Measurements from ENCODE around the gene BCLAF1.
A peak's percentile ranks its signal among the peaks of the same experiment; 100 is the strongest.
"Not testable (repeated sequence)": the region's sequence is repeated elsewhere in the genome, so short reads cannot be mapped to it uniquely, and the experiment has no call there.

Gene BCLAF1

DNA sequence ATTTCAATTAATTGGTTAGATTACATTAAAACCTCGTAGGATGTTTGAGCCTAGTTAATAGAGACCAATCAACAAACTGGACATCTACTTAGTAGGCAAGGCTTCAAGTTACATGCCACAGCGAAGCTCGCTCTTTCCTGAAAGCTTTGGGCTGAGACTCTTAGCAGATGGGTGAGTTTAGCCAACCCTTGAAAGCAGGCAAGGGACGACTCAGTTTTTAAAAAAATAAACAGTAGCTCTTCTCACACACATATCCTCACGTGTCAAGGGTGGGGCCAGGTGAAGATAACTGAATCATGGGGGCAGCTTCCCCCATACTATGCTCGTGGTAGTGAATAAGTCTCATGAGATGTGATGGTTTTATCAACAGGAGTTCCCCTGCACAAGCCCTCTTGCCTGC lies 40.3 kb downstream of the BCLAF1 start:
- TF ChIP-seq GATA1 (IDR thresholded peaks at IDR 0.05; ENCODE audit: low read depth, low read length) (no peak), POLR2A (IDR thresholded peaks at IDR 0.05; ENCODE audit: low read length) (no peak)
- peak in 1 of 2 experiments; percentile 57 for DNase-seq

DNA sequence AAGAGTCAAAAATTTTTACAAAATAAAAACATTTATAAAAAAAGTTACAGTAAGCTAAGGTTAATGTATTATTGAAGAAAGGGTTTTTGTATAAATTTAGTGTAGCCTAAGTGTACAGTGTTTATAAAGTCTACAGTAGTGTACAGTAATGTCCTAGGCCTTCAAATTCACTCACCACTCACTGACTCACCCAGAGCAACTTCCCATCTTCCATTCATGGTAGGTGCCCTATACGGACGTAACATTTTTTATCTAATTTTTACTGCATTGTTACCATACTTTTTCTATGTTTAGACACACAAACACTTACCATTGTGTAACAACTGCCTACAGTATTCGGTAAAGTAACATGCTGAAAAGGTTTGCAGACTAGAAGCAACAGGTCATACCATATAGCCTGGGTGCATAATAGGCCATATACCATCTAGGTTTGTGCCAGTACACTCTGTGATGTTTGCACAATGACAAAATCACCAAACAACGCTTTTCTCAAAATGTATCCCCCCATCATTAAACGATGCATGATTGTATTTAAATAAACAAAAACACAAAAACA lies 45.5 kb downstream of the BCLAF1 start:
- TF ChIP-seq GATA1 (IDR thresholded peaks at IDR 0.05; ENCODE audit: low read depth, low read length) (no peak), POLR2A (IDR thresholded peaks at IDR 0.05; ENCODE audit: low read length) (no peak)
- DNase-seq = no peak

DNA sequence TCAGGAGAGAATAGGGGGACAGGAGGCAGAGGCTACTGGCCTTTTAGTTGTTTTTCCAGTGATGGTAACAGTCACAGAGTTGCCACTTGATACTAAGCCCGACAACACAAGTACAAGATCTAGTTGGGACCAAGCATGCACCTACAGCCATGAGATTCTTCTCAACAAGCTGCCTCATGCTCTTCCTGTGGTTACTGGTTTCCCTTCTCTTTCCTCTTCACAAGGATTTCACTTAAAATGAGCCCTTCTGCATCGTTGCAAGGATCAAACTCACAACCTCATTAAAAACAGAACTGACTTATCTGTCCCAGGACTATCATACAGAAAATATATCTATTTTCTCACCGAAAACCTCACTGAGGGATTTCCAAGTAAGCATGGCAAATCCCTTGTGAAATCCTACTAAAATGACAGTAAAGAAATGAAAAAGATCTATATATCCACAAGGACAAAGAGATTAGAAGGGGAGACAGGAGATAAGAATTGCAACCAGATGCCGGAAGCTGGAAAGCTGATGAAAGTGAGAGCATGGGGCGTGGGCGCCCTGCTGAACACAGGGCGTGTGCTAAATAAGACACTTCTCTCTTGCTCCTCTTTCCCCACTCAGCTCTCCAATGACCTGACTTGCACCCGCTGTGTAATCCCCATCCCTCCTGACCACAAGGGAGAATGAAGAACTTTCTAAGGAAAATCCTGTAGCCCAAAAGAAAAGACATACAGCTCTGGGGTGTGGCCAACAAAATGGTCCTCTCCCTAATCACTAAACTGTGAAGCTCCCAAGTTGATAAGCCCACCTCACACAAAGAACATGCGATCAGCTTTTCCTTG lies 53.0 kb downstream of the BCLAF1 start:
- TF ChIP-seq POLR2A (IDR thresholded peaks at IDR 0.05; ENCODE audit: low read length) = no peak
- TF ChIP-seq GATA1 (IDR thresholded peaks at IDR 0.05; ENCODE audit: low read depth, low read length) = no peak

DNA sequence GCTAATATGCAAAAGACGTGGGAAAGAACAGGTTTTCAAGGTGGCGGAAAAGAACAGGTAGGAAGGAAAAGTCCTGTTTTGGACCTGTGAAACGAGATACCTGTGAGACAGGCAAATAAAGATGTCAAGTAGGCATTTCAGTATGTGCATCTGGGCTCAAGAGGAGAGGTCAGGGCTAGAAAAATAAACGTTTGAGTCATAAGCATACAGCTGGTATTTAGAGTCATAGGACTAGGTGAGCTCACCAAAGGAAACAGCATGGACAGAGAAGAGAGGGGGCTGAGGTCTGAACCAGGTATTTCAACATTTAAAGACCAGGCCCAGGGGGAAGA lies 54.4 kb downstream of the BCLAF1 start:
- no peak for DNase-seq
- TF ChIP-seq GATA1 (IDR thresholded peaks at IDR 0.05; ENCODE audit: low read depth, low read length) (no peak), POLR2A (IDR thresholded peaks at IDR 0.05; ENCODE audit: low read length) (no peak)

More for the DNA sequence above, 53.0 kb downstream of the BCLAF1 start:
- DNase-seq = peak; percentile 71 to 76

DNA sequence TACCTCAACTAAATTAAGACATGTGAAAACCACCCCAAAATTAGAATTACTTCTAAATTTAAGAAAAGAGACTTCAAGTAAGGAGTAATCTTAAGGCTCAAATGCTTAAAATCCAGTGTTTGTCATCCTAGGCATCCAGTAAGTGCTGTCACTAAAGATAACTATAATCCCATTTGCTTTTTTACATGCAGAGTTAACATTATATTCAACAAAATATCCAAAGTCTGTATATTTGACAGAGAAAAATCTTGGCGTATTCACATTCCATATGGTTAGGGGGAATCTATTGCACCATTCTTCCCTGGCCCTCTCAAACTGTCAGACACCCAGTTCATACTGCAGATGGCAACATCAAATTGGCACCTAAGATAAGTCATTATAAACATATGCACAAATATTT lies 56.9 kb downstream of the BCLAF1 start:
- no peak for DNase-seq
- TF ChIP-seq GATA1 (IDR thresholded peaks at IDR 0.05; ENCODE audit: low read depth, low read length) (no peak), POLR2A (IDR thresholded peaks at IDR 0.05; ENCODE audit: low read length) (no peak)

DNA sequence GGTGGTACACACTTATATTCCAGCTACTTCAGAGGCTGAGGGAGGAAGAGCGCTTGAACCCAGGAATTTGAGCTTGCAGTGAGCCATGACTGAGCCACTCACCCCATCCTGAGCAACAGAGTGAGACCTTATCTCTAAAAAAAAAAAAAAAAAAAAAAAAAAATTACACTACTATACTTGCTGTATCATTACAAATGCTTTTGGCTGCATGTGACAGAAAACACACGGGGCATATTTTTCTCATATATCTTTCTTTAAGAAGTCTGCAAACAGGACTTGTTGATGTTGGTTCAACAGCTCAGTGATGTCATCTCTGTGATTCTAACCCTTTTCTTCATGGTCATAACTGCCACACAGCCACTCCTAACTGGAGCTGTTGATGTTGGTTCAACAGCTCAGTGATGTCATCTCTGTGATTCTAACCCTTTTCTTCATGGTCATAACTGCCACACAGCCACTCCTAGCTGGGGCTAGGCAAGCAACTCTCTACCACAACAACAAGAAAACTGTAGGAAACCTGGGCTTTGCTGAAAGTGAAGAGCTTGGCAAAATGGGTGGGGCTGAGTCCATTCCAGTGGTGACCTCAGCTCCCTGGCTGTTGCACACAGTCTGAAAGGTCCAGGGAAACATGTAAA lies 59.3 kb downstream of the BCLAF1 start:
- TF ChIP-seq GATA1 (IDR thresholded peaks at IDR 0.05; ENCODE audit: low read depth, low read length) (no peak), POLR2A (IDR thresholded peaks at IDR 0.05; ENCODE audit: low read length) (no peak)
- DNase-seq = peak; percentile 43 to 72

DNA sequence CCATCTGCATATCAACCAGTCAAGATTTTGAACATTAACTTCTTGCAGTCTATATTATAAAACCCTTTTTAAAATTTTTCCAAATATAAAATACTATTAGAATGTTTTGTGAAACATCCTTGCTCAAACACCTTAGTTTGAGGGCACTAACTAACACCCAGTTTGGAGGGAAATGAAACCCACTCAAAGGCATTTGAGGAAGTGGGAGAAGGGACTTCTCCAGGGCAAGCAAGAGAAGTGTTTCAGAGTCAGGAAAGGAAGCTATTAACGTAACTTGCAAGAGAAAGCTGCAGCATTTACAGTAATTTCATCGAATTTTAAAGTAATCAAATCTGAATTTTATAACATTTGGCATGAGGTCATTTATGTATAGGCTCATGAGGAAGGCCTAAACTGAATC lies 60.8 kb downstream of the BCLAF1 start:
- TF ChIP-seq GATA1 (IDR thresholded peaks at IDR 0.05; ENCODE audit: low read depth, low read length) = no peak
- TF ChIP-seq POLR2A (IDR thresholded peaks at IDR 0.05; ENCODE audit: low read length) = no peak
- no peak for DNase-seq

DNA sequence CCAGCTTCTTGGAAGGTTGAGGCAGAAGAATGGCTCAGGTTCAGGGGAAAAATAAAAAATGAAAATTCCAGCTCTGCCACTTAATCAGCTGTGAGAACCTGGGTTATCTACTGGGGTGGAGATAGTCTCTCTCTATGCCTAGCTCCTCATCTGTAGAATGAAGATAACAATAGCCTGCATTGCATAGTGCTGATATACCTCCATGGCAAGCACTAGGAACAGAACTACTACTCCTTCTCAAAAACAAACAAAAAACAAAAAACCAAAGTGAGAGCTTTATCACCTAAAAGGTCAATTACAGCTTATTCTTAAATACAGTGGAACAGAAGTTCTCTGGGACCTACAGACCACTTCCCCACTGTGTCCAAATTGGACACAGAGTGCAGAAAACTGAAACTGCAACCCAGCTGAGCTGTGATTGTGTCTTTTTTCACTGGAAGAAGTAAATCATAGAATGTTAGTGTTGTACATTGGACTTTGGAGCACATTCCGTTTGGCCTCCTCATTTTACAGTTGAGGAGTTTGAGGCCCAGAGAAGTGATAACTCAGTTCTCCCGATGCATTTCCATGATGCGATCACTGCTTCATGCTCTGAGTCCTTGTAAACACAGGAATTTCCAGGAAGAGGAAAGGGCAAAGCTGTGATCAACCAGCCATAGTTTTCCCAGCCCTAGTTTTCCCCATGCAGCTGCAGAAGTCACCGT lies 62.8 kb downstream of the BCLAF1 start:
- DNase-seq = peak; percentile 73 to 89

DNA sequence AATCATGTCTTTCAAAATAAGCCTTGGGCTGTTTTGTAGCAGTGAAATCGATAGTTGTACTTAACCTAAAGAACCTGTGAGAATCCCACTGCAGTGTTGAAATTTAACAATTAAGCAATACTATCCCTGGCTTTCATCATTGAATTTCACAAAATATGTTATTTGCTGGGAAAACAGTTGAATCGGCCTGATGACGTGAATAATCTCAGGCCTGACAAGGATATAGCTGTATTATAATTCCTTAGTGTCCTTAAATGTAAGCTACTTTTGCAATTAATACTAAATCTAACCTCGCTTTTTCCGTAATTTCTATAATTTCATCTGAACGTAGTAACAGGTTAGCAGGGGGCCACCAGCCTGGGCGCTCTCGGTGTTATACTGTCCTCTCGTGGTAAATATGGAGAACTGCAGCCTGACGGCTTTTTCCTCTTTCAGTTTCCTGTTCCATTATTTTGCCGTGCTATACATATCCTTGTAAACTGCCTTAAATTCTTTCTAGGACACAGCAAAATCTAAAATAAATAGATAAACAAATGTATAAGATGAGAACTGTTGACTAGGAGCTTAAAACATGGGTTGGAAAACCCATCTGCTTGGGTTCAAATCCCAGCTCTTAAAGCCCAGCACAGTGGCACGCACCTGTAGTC lies 63.5 kb downstream of the BCLAF1 start:
- TF ChIP-seq GATA1 (IDR thresholded peaks at IDR 0.05; ENCODE audit: low read depth, low read length) (no peak), POLR2A (IDR thresholded peaks at IDR 0.05; ENCODE audit: low read length) (no peak)
- peak; percentile 66 to 81 for DNase-seq

More for the DNA sequence above, 62.8 kb downstream of the BCLAF1 start:
- TF ChIP-seq GATA1 (IDR thresholded peaks at IDR 0.05; ENCODE audit: low read depth, low read length) = peak; percentile 56
- no peak for TF ChIP-seq POLR2A (IDR thresholded peaks at IDR 0.05; ENCODE audit: low read length)

DNA sequence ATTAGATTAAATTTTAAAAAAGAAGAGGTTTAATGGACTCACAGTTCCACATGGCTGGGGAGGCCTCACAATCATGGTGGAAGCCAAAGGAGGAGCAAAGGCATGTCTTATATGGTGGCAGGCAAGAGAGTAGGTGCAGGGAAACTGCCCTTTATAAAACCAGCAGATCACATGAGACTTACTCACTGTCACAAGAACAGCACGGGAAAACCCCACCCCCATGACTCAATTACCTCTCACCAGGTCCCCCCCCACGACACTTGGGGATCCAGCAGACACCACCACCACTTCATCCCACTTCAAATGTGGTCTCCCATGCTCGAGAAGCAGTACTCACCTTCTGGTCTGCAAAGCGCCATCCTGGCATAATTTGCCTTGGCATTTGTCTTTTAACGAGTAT lies 64.2 kb downstream of the BCLAF1 start:
- DNase-seq = peak; percentile 13 to 32
- TF ChIP-seq POLR2A (IDR thresholded peaks at IDR 0.05; ENCODE audit: low read length) = no peak
- TF ChIP-seq GATA1 (IDR thresholded peaks at IDR 0.05; ENCODE audit: low read depth, low read length) = no peak

DNA sequence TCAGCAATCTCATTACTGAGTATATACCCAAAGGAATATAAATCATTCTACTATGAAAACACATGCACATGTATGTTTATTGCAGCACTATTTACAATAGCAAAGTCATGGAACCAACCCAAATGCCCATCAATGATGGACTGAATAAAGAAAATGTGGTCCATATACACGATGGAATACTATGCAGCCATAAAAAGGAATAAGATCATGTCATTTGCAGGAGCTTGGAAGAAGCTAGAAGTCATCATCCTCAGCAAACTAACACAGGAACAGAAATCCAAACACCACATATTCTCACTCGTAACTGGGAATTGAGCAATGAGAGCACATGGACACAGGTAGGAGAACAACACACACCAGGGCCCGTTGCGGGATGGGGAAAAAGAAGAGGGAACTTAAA lies 64.7 kb downstream of the BCLAF1 start:
- not testable (repeated sequence) for DNase-seq

DNA sequence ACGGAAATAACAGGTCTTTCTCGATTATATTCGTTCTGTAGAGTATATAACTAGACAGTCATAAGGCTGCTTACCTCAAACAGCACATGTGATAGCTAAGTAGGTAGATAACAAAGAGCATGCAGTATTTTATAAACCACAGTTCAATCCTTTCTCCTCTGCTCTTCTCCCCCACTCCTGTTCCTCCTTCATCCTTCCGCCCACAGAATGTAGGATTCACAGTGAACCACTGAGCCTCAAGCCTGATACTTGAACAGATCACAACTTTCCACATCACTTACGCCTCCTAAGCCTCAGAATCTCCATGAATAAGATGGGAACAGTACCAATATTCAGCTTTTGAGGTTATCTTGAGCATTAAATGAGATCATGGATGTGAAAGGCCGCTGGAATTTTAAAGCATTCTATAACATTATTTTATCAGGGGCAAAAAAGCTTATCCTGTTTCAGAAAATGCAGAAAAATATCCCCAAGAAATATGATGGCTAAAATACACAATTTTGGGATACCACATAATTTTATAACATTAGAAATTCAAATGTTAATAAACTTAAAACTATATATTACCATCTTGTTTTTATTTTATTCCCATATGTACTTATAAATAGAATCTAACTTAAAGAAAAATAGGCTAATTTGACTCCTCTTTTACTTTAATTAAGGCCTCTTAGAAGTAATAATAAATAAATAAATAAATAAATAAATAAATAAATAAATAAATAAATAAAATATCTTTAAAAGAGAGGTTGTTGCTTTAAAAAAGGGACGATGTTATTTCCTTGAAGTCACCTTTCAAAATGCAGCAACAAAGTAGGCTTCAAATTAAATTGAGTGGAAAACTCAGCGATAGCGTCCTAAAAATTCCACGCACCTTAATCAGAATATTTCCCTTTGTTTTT lies 72.9 kb downstream of the BCLAF1 start:
- DNase-seq = no peak
- TF ChIP-seq POLR2A (IDR thresholded peaks at IDR 0.05; ENCODE audit: low read length) = no peak
- TF ChIP-seq GATA1 (IDR thresholded peaks at IDR 0.05; ENCODE audit: low read depth, low read length) = no peak

DNA sequence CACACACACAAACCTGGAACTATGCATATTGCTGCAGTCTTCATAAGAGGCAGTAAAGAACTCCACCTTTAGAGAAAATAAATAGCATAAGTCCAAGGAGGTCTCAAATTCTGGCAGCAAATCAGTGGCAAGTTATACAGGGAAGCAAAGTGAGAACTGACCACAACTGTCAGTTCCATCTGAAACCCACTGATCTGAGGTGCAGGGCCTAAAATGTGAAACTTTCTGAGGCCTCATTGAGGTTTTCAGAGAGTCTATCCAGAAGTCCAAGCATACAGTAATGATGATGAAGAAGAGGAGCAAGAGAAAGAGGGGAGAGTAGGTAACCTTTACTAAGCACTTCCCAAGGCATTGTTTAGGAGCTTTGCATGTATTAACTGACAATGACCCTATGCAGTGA lies 75.8 kb downstream of the BCLAF1 start:
- TF ChIP-seq POLR2A (IDR thresholded peaks at IDR 0.05; ENCODE audit: low read length) (no peak), GATA1 (IDR thresholded peaks at IDR 0.05; ENCODE audit: low read depth, low read length) (no peak)
- no peak for DNase-seq
